HG03039 (cell line): ENCODE data around the gene COQ9.
"Not testable (repeated sequence)": the region's sequence is repeated elsewhere in the genome, so short reads cannot be mapped to it uniquely, and the experiment has no call there.

ENCODE experiments used
- ATAC-seq: cut with Tn5 transposase; IDR thresholded peaks from one replicate; pipeline ENCODE4 v1.9.1; 2021; ENCODE audit warnings: mild to moderate bottlenecking, moderate library complexity; ENCODE audit not compliant: unreplicated experiment

The COQ9 gene

GRCh38 chr16:57484515-57485005 is 37.3 kb downstream of the COQ9 start:
- ATAC-seq, result no peak

- ATAC-seq, result no peak
Measured at GRCh38 chr16:57485091-57485915, 38.0 kb downstream of the COQ9 start.

DNA sequence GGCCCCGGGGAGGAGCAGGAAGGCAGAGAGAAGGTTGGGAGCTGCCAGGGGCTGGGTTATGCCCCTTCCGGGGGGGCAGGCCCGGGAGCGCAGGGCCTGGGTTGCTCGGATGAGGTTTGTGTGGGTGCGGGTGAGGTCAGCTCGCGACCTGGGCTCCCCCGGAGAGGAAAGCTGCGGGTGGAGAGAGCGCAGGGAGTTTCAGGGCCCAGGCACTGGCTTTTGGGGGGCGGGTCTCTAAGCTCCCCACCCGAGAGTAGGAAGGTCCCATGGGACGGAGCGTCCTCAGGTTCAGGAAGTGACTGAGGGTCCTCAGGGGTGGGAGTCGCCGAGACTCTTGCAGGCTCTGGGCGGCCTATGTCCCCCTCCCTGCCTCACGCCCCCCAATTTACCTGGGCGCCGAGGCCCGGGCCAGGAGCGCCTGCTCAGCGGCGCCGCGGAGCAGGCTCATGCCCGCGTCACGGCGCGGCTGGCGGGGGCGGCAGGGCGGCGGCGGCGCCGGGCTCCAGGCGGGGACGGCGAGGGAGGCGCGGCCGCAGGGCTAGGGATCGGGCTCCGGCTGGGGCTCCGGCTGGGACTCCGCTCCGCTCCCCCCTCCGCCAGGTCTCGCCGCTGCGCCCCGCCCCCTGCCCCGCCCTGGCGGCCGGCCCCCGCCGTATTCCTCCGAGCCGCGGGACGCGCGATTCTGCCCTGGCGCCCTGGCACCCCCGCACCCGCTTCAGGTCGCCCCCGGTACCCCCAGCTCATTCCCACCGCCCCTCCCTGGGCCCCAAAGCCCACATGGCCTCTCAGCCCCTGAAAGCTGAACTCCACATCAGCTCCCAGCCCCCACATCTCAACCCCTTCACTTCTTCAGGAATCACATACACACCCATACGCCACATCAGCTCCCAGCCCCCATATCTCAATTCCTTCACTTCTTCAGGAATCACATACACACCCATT is 38.9 kb downstream of the COQ9 start, which contains the start of gene DOK4:
DOK4 (minus strand) TSS at position 578 of the 942 bp plus-strand sequence. CDS start 6,986 bp downstream, outside the sequence.
- ATAC-seq, result peak; percentile 92

DNA sequence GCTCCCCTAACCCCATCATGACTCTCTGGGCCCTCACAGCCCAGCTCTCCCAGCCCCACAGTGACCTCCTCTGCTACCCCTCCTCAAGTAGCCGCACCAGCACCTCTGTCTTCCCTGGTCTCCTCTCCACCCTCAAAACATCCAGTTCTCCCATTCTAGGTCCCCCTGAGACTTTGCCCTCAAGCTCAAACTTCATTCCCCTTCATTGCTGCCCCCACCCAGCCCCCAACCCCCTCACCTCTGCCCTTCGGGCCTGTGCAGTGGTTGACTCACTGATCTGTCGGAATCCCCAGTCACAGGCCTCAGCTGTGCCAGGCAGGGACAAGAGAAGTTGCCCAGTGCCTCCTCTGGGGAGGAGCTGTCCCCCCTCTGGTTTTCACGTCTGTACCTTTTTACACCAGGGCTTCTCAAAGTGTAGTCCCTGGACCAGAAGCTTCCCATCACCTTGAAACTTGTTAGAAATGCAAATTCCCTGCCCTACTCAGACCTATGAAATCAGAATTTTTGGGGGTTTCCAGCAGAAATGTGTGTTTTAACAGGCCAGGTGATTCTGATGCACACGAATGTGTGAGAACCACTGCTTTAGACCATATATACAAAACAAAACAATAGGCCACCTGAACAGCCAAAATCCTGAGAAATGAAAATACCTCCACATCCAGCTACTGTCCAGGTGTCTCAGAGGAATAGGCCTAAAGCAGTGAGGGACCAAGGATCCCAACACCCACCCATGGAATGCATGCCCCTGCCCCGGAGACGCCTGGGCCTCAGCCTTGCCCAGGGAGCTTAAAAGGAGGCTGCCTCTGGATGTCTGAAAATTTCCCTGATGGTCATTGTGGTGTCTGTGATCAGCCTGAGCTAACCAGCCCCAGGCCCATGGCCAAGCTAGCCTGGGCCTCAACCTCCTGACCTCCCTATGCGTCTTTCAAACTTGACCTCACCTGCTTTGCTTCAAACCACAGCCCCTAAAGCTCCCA is 39.9 kb downstream of the COQ9 start:
- ATAC-seq, result no peak

DNA sequence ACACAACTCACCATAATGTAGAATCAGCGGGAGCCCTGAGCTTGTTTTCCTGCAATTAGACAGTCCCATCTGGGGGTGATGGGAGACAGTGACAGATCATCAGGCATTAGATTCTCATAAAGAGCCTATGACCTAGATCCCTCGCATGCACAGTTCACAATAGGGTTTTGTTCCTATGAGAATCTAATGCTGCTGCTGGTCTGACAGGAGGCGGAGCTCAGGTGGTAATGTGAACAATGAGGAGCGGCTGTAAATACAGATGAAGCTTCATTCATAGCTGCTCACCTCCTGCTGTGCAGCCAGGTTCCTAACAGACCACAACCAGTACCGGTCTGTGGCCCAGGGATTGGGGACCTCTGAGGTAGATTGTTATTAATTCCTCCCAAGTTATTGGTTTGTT is 42.0 kb downstream of the COQ9 start:
- no peak for ATAC-seq

- no peak for ATAC-seq
Measured at GRCh38 chr16:57493767-57494166, 46.5 kb downstream of the COQ9 start.

- no peak for ATAC-seq
Measured at GRCh38 chr16:57497121-57497520, 49.8 kb downstream of the COQ9 start.

GRCh38 chr16:57498031-57498430 is 50.8 kb downstream of the COQ9 start:
- no peak for ATAC-seq

GRCh38 chr16:57499941-57500340 is 52.7 kb downstream of the COQ9 start:
- not testable (repeated sequence) for ATAC-seq

GRCh38 chr16:57500578-57501111 is 53.4 kb downstream of the COQ9 start:
- no peak for ATAC-seq

- ATAC-seq, result no peak
Measured at GRCh38 chr16:57501492-57501891, 54.2 kb downstream of the COQ9 start.

DNA sequence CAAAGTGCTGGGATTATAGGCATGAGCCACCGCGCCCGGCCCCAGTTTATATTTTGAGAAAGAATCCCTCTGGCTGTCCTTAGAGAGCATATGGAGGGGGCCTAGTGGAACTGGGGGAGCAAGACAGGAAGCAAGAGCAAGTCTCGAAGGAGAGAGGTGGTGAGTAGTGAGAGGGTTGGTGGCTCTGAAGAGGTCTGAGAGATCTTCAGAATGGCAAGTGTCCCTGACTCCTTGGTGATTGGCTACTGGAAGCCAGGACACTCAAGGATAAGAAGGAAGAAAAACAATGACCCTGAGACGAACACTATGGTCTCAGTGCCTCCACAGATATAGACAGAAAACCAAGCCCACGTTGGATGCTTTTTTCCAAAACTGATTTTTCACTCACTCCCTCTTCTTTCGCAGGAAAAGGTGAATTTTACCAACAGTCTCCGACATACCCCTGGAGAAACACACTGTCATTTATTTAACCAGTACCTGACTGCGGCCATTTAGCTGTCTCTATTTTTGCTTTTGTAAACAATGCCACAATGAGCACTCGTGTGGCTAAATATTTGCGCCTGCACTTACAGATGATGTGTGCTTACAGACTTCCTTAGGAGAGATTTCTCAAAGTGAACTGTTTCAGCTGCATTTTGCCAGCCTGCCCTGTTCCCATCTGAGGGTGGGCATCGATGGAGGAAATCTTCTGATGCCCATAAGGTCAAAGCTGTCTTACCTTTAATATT is 54.9 kb downstream of the COQ9 start:
- ATAC-seq, result no peak

GRCh38 chr16:57503366-57503765 is 56.1 kb downstream of the COQ9 start:
- no peak for ATAC-seq

- no peak for ATAC-seq
Measured at GRCh38 chr16:57504001-57504400, 56.7 kb downstream of the COQ9 start.

GRCh38 chr16:57504491-57504890 is 57.2 kb downstream of the COQ9 start:
- no peak for ATAC-seq

DNA sequence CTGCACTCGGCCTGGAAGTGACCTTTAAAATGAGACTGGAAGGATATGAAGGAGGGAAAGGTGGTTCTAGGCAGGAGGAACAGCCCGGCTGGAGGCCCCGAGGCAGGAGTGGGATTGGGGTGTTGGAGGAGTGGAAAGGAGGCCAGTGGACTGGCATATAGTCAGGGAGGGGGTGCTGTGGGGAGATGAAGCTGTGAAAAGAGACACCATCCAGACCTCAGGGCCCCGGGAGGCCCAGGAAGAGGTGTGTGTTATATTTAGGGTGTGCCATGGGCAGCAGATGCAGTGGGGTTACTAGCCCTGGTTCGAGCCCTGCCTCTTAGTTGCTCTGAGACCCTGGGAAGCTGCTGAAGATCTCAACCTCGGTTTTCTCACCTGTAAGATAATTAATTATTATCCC is 57.9 kb downstream of the COQ9 start:
- no peak for ATAC-seq

DNA sequence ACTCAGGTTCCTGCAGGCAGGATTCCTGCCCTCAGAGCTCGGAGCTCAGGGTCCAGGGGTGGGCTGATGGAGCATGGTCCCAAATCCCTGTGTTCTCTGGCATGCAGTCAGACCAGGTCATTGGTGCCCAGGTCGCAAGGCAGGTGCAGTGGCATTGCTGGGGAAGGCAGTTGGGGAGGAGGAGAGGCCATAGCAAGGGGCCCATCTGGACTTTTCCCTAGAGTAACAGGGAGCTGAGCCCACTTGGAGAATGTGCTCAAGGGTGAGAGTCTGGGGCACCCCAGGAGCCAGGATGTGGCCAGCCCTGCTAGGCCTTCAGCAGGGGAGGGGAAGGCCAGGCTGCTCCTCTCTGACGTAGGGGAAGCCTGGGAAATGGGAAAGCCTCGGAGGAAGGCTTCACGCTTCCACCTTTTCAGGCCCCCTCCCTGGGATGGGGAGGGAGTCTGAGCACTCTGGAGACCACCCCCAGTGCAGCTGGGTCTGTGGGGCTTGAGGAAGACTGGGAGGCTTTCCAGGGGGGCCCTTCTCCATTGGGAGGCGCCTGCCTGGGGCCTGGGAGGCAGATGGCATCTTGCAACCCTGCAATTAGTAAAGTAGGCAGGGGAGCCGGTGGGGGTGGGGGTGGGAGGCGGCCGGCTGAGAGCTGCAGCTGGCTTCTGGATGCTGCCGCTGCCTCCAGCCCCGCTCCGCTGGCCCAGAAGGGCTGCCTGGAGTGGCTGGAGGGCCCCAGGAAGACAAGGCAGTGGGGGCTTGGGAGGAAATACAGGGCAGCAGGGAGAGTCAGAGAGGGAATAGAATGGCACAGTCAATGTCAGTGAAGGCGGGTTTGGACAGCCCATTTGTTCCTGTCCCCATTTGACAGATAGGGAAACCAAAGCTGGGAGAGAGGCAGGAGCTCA is 60.1 kb downstream of the COQ9 start:
- ATAC-seq, result no peak

- no peak for ATAC-seq
Measured at GRCh38 chr16:57508035-57508425, 60.8 kb downstream of the COQ9 start.
